HEK293 (cell line): Measurements from ENCODE around the gene TMED1.

Experiments used
- CTCF ChIA-PET: fragments of 350-600 bp; formaldehyde crosslinking; extraction: SDS; loops from one replicate; lab custom pipeline; 2021; ENCODE audit warnings: antibody characterized with exemption; lab: Yijun Ruan, JAX
- POLR2A ChIA-PET: fragments of 300-600 bp; formaldehyde crosslinking; extraction: SDS; loops from one replicate; lab custom pipeline; 2020; ENCODE audit warnings: antibody characterized with exemption, inconsistent platforms; lab: Yijun Ruan, JAX
- H3K27ac ChIP-seq: fragments of 200-500 bp; sonication (Bioruptor generic); 2 replicates; pipeline ENCODE4 v1.5.1; 2014; ENCODE audit warnings: low read depth, low read length, control low read depth, inconsistent platforms; ENCODE audit errors: extremely low read depth
- H3K36me3 ChIP-seq, 2 experiments: fragments of 200-500 bp in 1 of 2; sonication (Bioruptor generic) in 1 of 2; 1 replicate in 1 of 2; 2 replicates in 1 of 2; pipeline ENCODE4 v1.5.1; 2014 to 2017; ENCODE audit warnings: inconsistent platforms in 2 of 2, low read length in 2 of 2; ENCODE audit not compliant: control insufficient read depth in 2 of 2, insufficient read depth in 1 of 2
- H3K4me1 ChIP-seq: fragments of 200-500 bp; sonication (Bioruptor generic); 2 replicates; pipeline ENCODE4 v1.5.1; 2014; ENCODE audit warnings: mild to moderate bottlenecking, low read length, inconsistent platforms; ENCODE audit not compliant: control insufficient read depth, insufficient read depth
- H3K4me3 ChIP-seq: 2 replicates; pipeline ENCODE4 v1.5.1; 2011; ENCODE audit warnings: low read depth, mild to moderate bottlenecking, control low read depth, low read length, moderate library complexity
- H3K9me3 ChIP-seq: fragments of 200-500 bp; sonication (Bioruptor generic); 2 replicates; pipeline ENCODE4 v1.5.1; 2014; ENCODE audit warnings: low read depth, low read length, inconsistent platforms; ENCODE audit not compliant: control insufficient read depth, insufficient read depth
- BCL11B ChIP-seq: fragments of 450-650 bp; formaldehyde crosslinking; IDR thresholded peaks from 2 replicates; pipeline ENCODE4 v1.5.1; 2016; ENCODE audit warnings: low read depth, missing biosample characterization, missing genetic modification characterization
- KLF1 ChIP-seq: fragments of 450-650 bp; formaldehyde crosslinking; IDR thresholded peaks from 2 replicates; pipeline ENCODE4 v1.5.1; 2016; ENCODE audit warnings: missing biosample characterization, missing genetic modification characterization
- PATZ1 ChIP-seq: fragments of 450-650 bp; formaldehyde crosslinking; IDR thresholded peaks from 2 replicates; pipeline ENCODE4 v1.5.1; 2016; ENCODE audit warnings: missing biosample characterization, missing genetic modification characterization
- PBX3 ChIP-seq: sonication (generic); formaldehyde crosslinking; IDR thresholded peaks from 2 replicates; pipeline ENCODE4 v1.8.1; 2022; ENCODE audit warnings: mild to moderate bottlenecking, moderate library complexity, missing genetic modification reagents
- SP3 ChIP-seq: fragments of 450-650 bp; formaldehyde crosslinking; IDR thresholded peaks from 2 replicates; pipeline ENCODE4 v1.5.1; 2016; ENCODE audit warnings: missing biosample characterization, missing genetic modification characterization
- ZBTB44 ChIP-seq: fragments of 450-650 bp; IDR thresholded peaks from 2 replicates; pipeline ENCODE4 v1.5.1; 2018; ENCODE audit warnings: missing biosample characterization, mild to moderate bottlenecking, missing genetic modification characterization
- ZEB2 ChIP-seq: fragments of 450-650 bp; formaldehyde crosslinking; IDR thresholded peaks from 2 replicates; pipeline ENCODE4 v1.5.1; 2016; ENCODE audit warnings: missing biosample characterization, missing genetic modification characterization
- ZFP69B ChIP-seq: fragments of 450-650 bp; formaldehyde crosslinking; IDR thresholded peaks from 2 replicates; pipeline ENCODE4 v1.5.1; 2016; ENCODE audit warnings: missing biosample characterization, missing genetic modification characterization
- ZNF112 ChIP-seq: fragments of 450-650 bp; formaldehyde crosslinking; IDR thresholded peaks from 2 replicates; pipeline ENCODE4 v1.5.0; 2017; ENCODE audit warnings: missing biosample characterization, missing genetic modification characterization
- ZNF18 ChIP-seq: fragments of 450-650 bp; formaldehyde crosslinking; IDR thresholded peaks from 2 replicates; pipeline ENCODE4 v1.5.1; 2016; ENCODE audit warnings: missing biosample characterization, missing genetic modification characterization
- ZNF221 ChIP-seq: fragments of 450-650 bp; formaldehyde crosslinking; IDR thresholded peaks from 2 replicates; pipeline ENCODE4 v1.5.1; 2017; ENCODE audit warnings: missing biosample characterization, missing genetic modification characterization, borderline replicate concordance
- ZNF335 ChIP-seq: fragments of 450-650 bp; formaldehyde crosslinking; conservative IDR thresholded peaks from 2 replicates; pipeline ENCODE4 v1.5.1; 2016; ENCODE audit warnings: missing biosample characterization, missing genetic modification characterization
- ZNF423 ChIP-seq: fragments of 450-650 bp; formaldehyde crosslinking; IDR thresholded peaks from 2 replicates; pipeline ENCODE4 v1.5.1; 2016; ENCODE audit warnings: missing biosample characterization, missing genetic modification characterization
- ZNF48 ChIP-seq: fragments of 450-650 bp; formaldehyde crosslinking; IDR thresholded peaks from 2 replicates; pipeline ENCODE4 v1.5.1; 2016; ENCODE audit warnings: missing biosample characterization, missing genetic modification characterization
- ZNF513 ChIP-seq: fragments of 450-650 bp; IDR thresholded peaks from 2 replicates; pipeline ENCODE4 v1.5.1; 2018; ENCODE audit warnings: missing biosample characterization, missing genetic modification characterization
- ZNF561 ChIP-seq: fragments of 450-650 bp; IDR thresholded peaks from 2 replicates; pipeline ENCODE4 v1.5.1; 2018; ENCODE audit warnings: missing biosample characterization, missing genetic modification characterization, borderline replicate concordance
- ZNF596 ChIP-seq: fragments of 450-650 bp; IDR thresholded peaks from 2 replicates; pipeline ENCODE4 v1.5.0; 2018; ENCODE audit warnings: missing biosample characterization, mild to moderate bottlenecking, missing genetic modification characterization, moderate library complexity
- ZNF629 ChIP-seq: fragments of 450-650 bp; formaldehyde crosslinking; IDR thresholded peaks from 2 replicates; pipeline ENCODE4 v1.5.1; 2017; ENCODE audit warnings: missing biosample characterization, missing genetic modification characterization
- ZNF639 ChIP-seq: fragments of 450-650 bp; formaldehyde crosslinking; IDR thresholded peaks from 2 replicates; pipeline ENCODE4 v1.5.1; 2016; ENCODE audit warnings: missing biosample characterization, missing genetic modification characterization
- ZNF660 ChIP-seq: fragments of 450-650 bp; IDR thresholded peaks from 2 replicates; pipeline ENCODE4 v1.5.1; 2018; ENCODE audit warnings: missing biosample characterization, mild to moderate bottlenecking, missing genetic modification characterization
- ZNF692 ChIP-seq: fragments of 450-650 bp; formaldehyde crosslinking; IDR thresholded peaks from 2 replicates; pipeline ENCODE4 v1.5.1; 2016; ENCODE audit warnings: missing biosample characterization, missing genetic modification characterization
- ZSCAN18 ChIP-seq: fragments of 450-650 bp; formaldehyde crosslinking; IDR thresholded peaks from 2 replicates; pipeline ENCODE4 v1.5.1; 2016; ENCODE audit warnings: missing biosample characterization, missing genetic modification characterization
- ZSCAN4 ChIP-seq: fragments of 450-650 bp; formaldehyde crosslinking; IDR thresholded peaks from 2 replicates; pipeline ENCODE4 v1.5.1; 2017; ENCODE audit warnings: missing biosample characterization, missing genetic modification characterization

The TMED1 gene

GRCh38 chr19:10870955-10871603, 35.1 kb upstream of the TMED1 start, which contains the start of gene CARM1:
Gene CARM1, plus strand, starts transcription at chr19:10871553. Its CDS starts 150 bp downstream, at chr19:10871703.
- H3K27ac ChIP-seq = peak within 1 kb of the TSS; percentile 94
- H3K4me1 ChIP-seq = no peaks in the 10 kb centered on the region
- H3K4me3 ChIP-seq = peak within 1 kb of the TSS; percentile 88
- ChIA-PET POLR2A (interaction anchor here (0.6 to 1.9 kb wide), 2 partner anchors 18 to 35 kb away, joined by 3 to 10 read pairs; partner anchors contain the start of gene TMED1), CTCF (interaction anchor here (0.6 to 3.1 kb wide), 13 partner anchors 8 to 327 kb away, joined by 3 to 18 read pairs (median 4); partner anchors contain the start of gene DNM2)
- H3K9me3 ChIP-seq = no peaks in the 10 kb centered on the region
- peaks cover 8 to 13% of the 10 kb centered on the region in 2 experiments; a peak in 2 of 3 replicates for H3K36me3 ChIP-seq
- TF ChIP-seq ZNF639 (tag by site-specific recombination) = no peak
- TF ChIP-seq ZNF221 (tag by site-specific recombination) = no peak
- peak; percentile 42; the same call in 1 of the 2 replicates for TF ChIP-seq PATZ1 (tag by site-specific recombination)
- TF ChIP-seq BCL11B = no peak
- TF ChIP-seq ZBTB44 (tag by site-specific recombination) = 0 out of 2 replicates have a peak, but pooled peaks have one; percentile 8
- no peak for TF ChIP-seq ZNF513 (tag by site-specific recombination)
- TF ChIP-seq ZNF18 (tag by site-specific recombination) = no peak
- peak; percentile 44; the same call in 1 of the 2 replicates for TF ChIP-seq ZNF561 (tag by site-specific recombination)
- no peak for TF ChIP-seq PBX3
- TF ChIP-seq ZFP69B (tag by site-specific recombination) = peak; percentile 16; the same call in 1 of the 2 replicates
- no peak for TF ChIP-seq ZNF596
- TF ChIP-seq ZNF692 (tag by site-specific recombination) = peak; percentile 58
- no peak for TF ChIP-seq ZNF335
- peak; percentile 90 for TF ChIP-seq SP3 (tag by site-specific recombination)
- TF ChIP-seq ZSCAN18 (tag by site-specific recombination) = no peak
- TF ChIP-seq ZNF112 = no peak
- TF ChIP-seq KLF1 (tag by site-specific recombination) = peak; percentile 79
- no peak for TF ChIP-seq ZNF48
- no peak for TF ChIP-seq ZNF629
- TF ChIP-seq ZSCAN4 (tag by site-specific recombination) = no peak
- no peak for TF ChIP-seq ZEB2
- TF ChIP-seq ZNF660 (tag by site-specific recombination) = peak; percentile 86
- no peak for TF ChIP-seq ZNF423 (tag by site-specific recombination)
